Stimulated activated CD4-positive, alpha-beta T cell treated with anti-CD3 and anti-CD28 coated beads, Interleukin-1b, Interleukin-23, amount 100 ng/mL, for 4 hours (primary cell): ENCODE results near the gene GFY.

Source experiments
- DNase-seq, 2 donors: peaks; one replicate each; pipeline ENCODE4 v3.0.0-alpha.2; 2020; ENCODE audit warnings: low read depth in 2 of 2

The GFY gene

DNA sequence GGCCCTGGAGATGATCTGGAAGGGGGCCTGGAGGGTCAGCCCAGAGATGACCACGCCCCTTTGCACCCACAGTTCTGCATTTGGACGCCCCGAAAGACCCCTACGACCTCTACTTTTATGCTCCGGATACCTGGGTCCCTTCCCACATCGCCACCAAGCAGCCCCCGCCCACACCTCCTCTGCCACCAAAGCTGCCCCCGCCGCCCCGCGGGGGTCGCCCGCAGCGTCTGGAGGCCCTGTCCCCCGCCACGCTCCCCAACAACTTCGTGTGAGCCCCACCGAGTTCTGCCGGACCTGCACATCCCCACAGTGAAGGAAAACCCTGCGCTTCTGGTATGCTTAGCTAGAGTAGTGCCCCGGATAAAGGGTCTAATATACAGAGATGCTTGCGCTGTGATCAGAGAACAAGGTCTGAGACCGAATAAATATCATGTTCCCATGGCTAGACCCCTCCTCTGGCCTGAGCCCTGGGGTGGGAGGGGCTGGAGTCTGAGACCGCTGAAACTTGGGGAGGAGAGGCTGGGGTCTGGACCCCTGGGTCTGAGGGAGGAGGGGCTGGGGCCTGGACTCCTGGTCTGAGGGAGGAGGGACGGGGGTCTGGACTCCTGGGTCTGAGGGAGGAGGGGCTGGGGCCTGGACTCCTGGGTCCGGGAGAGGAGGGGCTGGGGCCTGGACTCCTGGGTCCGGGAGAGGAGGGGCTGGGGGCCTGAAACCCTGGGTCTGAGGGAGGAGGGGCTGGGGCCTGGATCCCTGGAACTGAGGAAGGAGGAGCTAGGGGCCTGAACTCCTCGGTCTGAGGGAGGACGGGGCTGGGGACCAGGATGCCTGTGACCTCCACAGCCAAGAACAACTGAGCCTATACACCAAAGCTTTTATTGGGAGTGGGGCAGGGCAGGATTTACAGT lies 3.6 kb downstream of the GFY start:
- no peak for DNase-seq

- no peak for DNase-seq
These were observed 5.0 kb downstream of the GFY start for GRCh38 chr19:49430172-49430677.

GRCh38 chr19:49430678-49431329 lies 5.6 kb downstream of the GFY start:
- no peak for DNase-seq

DNA sequence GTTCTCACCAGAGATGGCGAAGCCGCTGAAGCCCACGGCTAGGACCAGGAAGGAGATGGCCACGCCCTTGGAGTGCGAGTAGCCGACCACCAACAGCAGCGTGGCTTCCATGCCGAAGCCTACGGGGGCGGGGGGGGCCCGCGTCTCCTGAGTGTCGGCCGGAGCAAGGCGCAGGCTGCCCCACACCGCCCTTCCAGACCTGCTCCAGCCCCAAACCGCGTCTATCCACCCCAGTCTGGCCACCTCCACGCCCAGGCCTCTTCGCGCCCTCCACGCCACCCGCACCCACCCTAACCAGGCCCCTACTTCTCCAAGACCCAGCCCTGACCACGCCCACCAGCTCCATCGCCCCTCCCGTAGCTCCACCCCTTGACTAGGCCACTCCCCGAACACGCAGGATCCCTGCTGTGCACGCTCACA lies 6.2 kb downstream of the GFY start:
- DNase-seq = no peak

DNA sequence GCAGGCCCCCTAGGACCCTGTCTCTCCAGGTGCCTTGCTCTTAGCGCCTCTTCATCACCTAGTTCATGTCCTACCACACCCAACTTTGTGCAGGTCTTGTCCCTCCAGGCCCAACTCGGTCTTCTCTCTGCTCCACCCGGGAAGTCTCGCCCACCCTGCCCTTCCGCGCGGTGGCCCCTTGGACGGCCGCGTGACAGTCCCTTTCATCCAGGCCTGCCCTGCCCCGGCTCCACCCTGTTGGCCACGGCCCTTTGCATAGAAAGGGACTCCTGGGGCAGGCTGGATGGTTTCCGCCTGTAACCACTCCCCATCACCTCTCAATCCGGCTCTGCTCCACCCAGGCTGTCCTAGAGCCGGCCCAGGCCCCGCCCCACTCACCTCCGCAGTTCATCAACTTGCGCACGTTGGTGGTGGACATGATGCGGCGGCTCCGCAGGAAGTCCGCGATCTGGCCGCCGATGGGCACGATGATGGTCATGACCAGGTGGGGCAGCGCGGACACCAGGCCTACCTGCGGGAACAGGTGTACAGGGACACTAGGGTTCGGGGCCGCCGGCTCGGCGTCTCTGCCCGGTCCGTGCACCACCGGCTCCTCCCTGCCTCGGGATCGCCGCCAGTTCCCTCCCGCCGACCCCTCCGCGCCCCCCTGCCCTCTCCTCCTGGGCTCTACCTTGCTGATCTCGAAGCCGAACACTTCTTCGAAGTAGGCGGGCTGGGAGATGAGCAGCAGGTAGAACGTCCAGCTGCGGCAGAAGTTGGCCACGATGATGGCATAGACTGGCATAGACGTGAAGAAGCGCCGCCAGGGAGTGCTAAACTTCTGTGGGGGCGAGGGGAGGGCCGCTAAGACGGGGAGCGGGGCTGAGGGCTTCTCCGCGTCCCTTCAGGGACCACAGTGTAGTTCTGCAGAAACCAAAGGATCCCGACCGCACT lies 7.2 kb downstream of the GFY start:
- no peak for DNase-seq

GRCh38 chr19:49433240-49433901 lies 8.2 kb downstream of the GFY start:
- no peak for DNase-seq

GRCh38 chr19:49434907-49435583 lies 9.9 kb downstream of the GFY start:
- DNase-seq = no peak

DNA sequence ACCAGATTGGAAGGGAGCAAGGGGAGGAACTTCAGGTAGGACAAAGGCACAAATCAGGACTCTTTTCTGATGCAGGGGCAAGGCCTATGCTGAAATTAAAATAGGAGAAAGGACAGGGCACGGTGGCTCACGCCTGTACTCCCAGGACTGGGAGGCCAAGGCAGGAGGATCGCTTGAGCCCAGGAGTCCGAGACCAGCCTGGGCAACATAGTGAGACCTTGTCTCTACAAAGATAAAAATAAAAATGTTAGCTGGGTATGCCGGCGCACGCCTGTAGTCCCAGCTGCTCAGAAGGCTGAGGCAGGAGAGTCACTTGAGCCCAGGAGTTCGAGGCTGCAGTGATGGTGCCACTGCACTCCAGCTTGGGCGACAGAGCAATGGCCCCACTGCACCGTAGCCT lies 10.5 kb downstream of the GFY start:
- DNase-seq = no peak

DNA sequence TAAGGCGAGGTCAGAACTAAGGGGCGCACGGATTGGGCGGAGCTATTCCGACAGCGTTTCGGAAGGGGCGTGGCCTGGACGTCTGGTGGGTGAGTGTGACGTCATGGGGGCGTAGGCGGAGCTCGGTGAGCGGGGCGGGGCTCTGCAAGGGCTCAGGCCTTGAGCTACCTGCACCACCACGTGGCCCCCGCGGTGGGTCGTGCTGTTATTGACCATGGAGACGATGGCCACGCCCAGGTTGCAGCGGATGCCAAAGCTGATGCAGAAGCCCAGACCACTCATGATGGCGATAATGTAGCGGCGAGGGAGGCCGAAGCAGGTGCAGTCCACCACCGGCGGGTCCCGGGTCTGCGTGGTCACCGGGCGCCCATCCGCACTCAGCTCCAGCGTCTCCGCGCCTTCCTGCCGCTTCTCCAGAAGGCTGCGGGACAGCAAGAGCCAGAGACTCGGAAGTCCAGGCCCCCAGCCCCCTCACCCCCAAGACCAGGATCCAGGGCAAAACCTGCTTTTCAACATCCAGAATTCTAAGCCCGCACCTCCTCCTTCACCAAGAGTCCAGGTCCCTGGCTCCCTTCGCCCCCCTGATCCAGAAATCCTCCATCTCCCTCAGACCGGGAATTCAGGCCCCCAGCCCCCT lies 11.3 kb downstream of the GFY start:
- DNase-seq = peak in 1 of 2 donors; percentile 47

DNA sequence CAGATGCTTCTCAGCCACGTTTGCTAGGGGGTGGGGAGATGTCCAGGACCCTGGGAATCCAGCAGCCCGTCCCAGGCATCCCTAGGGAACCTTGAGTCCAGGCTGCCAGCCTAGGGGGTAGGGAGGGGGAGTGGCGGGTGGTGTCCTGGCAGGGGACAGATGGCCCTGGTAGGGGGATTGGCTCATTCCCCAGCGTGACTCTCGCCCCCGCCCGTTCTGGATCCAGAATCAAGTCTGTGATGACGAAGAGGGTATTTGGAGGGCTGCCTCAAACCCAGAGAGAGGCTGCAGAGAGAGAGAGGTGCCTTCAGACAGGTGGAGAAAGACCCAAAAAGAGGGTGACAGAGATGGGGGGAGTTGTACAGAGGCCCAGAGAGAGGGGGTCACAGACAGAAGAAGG lies 12.0 kb downstream of the GFY start:
- DNase-seq = no peak

- DNase-seq = no peak
These were observed 13.1 kb downstream of the GFY start for GRCh38 chr19:49438261-49438660.

DNA sequence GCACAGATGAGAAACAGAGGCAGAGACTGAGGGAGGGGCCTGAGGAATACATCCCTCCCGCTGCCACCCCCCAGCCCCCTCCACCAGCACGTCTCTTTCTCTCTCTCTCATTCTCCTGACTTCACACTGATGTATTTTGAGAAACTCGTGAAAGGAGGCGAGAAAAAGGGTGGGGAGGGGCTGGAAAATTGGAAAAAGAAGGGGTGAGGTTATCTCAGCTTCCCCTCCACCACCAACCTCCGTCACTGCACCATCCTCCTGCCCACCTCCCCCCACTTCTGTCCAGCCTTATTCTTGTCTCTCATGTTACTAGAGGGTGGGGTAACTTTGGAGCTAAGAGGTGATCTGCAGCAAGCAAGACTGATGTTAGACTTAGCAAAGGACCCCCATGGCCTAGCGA lies 14.6 kb downstream of the GFY start:
- DNase-seq = no peak

- DNase-seq = no peak
These were observed 15.4 kb downstream of the GFY start for GRCh38 chr19:49440439-49441209.

- DNase-seq = no peak
These were observed 16.2 kb downstream of the GFY start, which contains the start of gene SLC17A7 for GRCh38 chr19:49441210-49441959. Gene SLC17A7, minus strand, starts transcription at chr19:49441527. Its CDS starts 148 bp downstream, at chr19:49441379.

DNA sequence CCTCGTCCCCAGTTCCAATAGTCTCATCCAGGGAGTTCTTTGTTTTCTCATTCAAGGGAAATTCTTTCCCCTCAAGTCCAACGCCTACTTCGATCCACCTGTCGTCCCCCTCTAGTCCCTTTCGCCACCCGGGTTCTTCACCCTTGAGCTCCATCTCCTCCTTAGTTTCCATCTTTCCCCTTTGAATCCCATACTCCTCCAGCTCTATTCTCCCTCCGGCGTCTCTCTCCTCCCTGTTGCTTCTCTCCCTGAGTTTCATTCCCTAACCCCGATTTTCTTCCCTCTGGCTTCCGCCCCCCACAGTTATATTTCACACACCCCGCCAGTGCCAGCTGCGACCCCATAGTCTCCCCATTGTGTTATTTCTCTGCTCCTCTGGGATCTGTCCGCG lies 16.8 kb downstream of the GFY start:
- DNase-seq = no peak

- DNase-seq = no peak
These were observed 17.2 kb downstream of the GFY start for GRCh38 chr19:49442354-49442753.

DNA sequence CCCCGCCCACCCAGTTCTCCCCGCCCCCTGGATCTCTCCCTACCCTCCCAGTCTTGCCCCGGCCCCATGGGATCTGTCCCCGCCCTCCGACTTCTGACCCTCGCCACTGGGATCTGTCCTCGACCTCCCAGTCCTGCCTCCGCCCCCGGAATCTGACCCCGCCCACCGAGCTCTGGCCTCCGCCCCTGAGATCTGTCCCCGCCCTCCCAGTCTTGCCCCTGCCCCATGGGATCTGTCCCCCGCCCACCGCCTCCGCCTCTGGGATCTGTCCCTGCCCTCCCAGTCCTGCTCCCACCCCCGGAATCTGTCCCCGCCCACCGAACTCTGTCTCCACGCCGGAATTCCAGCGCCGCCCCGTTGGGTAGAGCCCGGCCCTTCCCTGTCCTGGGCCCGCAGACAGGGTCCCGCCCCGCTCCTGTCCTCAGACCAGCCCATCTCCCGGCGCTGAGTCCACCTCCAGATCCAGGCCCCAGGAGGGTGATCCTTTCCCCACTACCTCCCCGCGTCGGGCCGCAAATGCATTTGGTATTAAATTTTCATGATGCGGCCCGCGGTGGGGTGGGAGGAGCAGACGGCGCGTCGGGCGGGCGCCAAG lies 17.7 kb downstream of the GFY start:
- peak in 1 of 2 donors; percentile 47 for DNase-seq
